Measurements from ENCODE around the gene BACH1.

BACH1 gene

DNA sequence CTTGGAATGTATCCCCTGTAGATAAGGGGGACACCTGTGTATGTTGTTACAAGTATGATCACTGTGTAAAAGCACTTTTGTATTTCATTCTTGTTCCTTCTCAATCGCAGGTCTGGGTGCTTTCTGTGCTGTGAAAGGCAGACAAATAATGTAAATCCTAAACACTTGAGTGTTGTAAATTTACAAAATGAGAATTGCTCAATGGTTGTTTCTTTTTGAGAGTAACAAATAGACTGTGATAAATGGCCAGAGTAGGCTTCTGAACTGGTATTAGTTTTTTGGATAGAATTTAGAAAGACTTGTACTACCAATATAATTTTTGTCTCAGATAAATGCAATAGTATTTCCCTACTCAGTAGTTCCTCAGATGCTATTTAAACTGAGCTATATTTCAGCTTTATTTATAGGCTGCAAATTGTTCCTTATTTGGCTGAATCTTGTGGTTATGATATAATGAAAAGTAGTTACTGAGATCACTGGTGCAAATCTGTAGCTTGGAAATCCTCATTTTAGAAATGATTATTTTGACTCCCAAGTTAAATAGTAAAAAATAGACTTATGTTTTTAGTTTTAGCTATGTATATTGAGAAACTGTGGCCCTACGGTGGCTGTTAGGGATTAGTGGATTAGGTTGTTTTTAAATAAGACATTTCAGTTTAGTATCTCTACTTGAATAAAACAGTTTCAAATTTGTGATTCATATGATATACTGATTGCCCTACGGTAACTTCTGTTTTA, 9.2 kb downstream of the BACH1 start:
- H3K4me1 ChIP-seq: no peaks in the 10 kb centered on the region
- DNase-seq: no peak
- no peaks in the 10 kb centered on the region for H3K9me3 ChIP-seq
- TF ChIP-seq, protein P1, sequence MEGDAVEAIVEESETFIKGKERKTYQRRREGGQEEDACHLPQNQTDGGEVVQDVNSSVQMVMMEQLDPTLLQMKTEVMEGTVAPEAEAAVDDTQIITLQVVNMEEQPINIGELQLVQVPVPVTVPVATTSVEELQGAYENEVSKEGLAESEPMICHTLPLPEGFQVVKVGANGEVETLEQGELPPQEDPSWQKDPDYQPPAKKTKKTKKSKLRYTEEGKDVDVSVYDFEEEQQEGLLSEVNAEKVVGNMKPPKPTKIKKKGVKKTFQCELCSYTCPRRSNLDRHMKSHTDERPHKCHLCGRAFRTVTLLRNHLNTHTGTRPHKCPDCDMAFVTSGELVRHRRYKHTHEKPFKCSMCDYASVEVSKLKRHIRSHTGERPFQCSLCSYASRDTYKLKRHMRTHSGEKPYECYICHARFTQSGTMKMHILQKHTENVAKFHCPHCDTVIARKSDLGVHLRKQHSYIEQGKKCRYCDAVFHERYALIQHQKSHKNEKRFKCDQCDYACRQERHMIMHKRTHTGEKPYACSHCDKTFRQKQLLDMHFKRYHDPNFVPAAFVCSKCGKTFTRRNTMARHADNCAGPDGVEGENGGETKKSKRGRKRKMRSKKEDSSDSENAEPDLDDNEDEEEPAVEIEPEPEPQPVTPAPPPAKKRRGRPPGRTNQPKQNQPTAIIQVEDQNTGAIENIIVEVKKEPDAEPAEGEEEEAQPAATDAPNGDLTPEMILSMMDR (IDR thresholded peaks at IDR 0.05; ENCODE audit: low read depth, low read length): no peak
- H3K36me3 ChIP-seq: no peaks in the 10 kb centered on the region
- H3K4me3 ChIP-seq (ENCODE audit: low read depth, low read length): no peak overlapping the region
- H3K27me3 ChIP-seq: no peaks in the 10 kb centered on the region

GRCh38 chr21:29308456-29308783, 9.7 kb downstream of the BACH1 start:
- DNase-seq: no peak
- no peaks in the 10 kb centered on the region for H3K9me3 ChIP-seq
- TF ChIP-seq, protein P1 (IDR thresholded peaks at IDR 0.05; ENCODE audit: low read depth, low read length): no peak
- no peaks in the 10 kb centered on the region for H3K36me3 ChIP-seq
- no peak overlapping the region for H3K4me3 ChIP-seq (ENCODE audit: low read depth, low read length)
- H3K27me3 ChIP-seq: no peaks in the 10 kb centered on the region
- H3K4me1 ChIP-seq: no peaks in the 10 kb centered on the region

DNA sequence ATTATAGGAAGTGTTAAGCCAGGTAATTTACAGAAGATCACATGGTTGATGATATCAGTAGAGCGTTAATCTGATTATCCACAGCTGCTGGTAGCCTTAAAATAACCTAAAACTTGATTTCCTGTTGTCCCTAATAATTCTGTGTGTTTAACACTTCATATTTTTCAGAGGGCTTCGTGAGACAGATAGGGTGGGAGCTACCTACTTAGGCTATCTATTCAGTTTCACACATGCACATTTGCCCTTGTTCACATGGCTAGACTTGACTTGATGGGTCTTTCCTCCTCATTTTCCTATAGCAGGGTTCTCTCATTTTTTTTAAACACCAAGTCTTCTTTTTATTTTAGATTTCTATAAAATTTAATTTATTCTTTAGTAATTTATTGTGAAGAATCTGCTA, 11.0 kb downstream of the BACH1 start:
- TF ChIP-seq, protein P1 (IDR thresholded peaks at IDR 0.05; ENCODE audit: low read depth, low read length): no peak
- H3K36me3 ChIP-seq: no peaks in the 10 kb centered on the region
- H3K9me3 ChIP-seq: no peaks in the 10 kb centered on the region
- H3K4me1 ChIP-seq: no peaks in the 10 kb centered on the region
- H3K27me3 ChIP-seq: no peaks in the 10 kb centered on the region
- H3K4me3 ChIP-seq (ENCODE audit: low read depth, low read length): no peak overlapping the region
- no peak for DNase-seq

- DNase-seq: no peak
- Histone ChIP-seq H3K9me3 (no peaks in the 10 kb centered on the region), H3K27me3 (no peaks in the 10 kb centered on the region), H3K36me3 (no peaks in the 10 kb centered on the region), H3K4me3 (ENCODE audit: low read depth, low read length) (no peak overlapping the region), H3K4me1 (no peaks in the 10 kb centered on the region)
- TF ChIP-seq, protein P1 (IDR thresholded peaks at IDR 0.05; ENCODE audit: low read depth, low read length): no peak
Measured at GRCh38 chr21:29311802-29312201, 13.1 kb downstream of the BACH1 start.

GRCh38 chr21:29312981-29313380, 14.3 kb downstream of the BACH1 start:
- no peaks in the 10 kb centered on the region for H3K4me1 ChIP-seq
- TF ChIP-seq, protein P1 (IDR thresholded peaks at IDR 0.05; ENCODE audit: low read depth, low read length): no peak

GRCh38 chr21:29313662-29314408, 15.1 kb downstream of the BACH1 start:
- Histone ChIP-seq H3K4me1 (no peaks in the 10 kb centered on the region; the same call in 1 of the 2 replicates), H3K9me3 (no peaks in the 10 kb centered on the region), H3K36me3 (no peaks in the 10 kb centered on the region), H3K4me3 (ENCODE audit: low read depth, low read length) (no peak overlapping the region), H3K27me3 (no peaks in the 10 kb centered on the region)
- TF ChIP-seq, protein P1 (IDR thresholded peaks at IDR 0.05; ENCODE audit: low read depth, low read length): no peak
- no peak for DNase-seq

More at GRCh38 chr21:29312981-29313380, 14.3 kb downstream of the BACH1 start:
- DNase-seq: no peak
- no peaks in the 10 kb centered on the region for H3K36me3 ChIP-seq
- no peak overlapping the region for H3K4me3 ChIP-seq (ENCODE audit: low read depth, low read length)
- no peaks in the 10 kb centered on the region for H3K9me3 ChIP-seq
- H3K27me3 ChIP-seq: no peaks in the 10 kb centered on the region

Data from BE2C (cell line).